IMR-90 (cell line): ENCODE data around the gene URB1. TPM values are rescaled to one million over a fixed set of nuclear protein-coding genes. Genes with fewer than 3 reads are reported as not detected.

Experiments used
- ATAC-seq: fragments of 200-7000 bp; cut with Tn5 transposase; 2 replicates; pipeline ENCODE4 v1.9.1; 2020; ENCODE audit warnings: low read depth, mild to moderate bottlenecking, moderate library complexity
- BruUV-seq: library from RNA; stranded (reverse); fragments of 400-500 nt; replicated peaks from 2 replicates; lab custom pipeline; 2021; lab: Mats Ljungman, UMichigan
- CTCF ChIA-PET: fragments of 300-600 bp; formaldehyde crosslinking; extraction: SDS; loops from one replicate; lab custom pipeline; 2021; ENCODE audit warnings: antibody characterized with exemption; lab: Yijun Ruan, JAX
- POLR2A ChIA-PET: fragments of 300-600 bp; sonication (Branson Sonifier 250); formaldehyde crosslinking; loops from one replicate; lab custom pipeline; 2022; ENCODE audit warnings: antibody characterized with exemption; ENCODE audit not compliant: unreplicated experiment; lab: Charles Lee
- DNase-seq: peaks from one replicate; pipeline ENCODE4 v3.0.0; 2013
- H2AFZ ChIP-seq: replicated peaks from 2 replicates; pipeline ENCODE3; 2013; ENCODE audit warnings: low read length, mild to moderate bottlenecking; ENCODE audit not compliant: poor library complexity
- H2AK5ac ChIP-seq: 2 replicates; pipeline ENCODE4 v1.6.1; 2013; ENCODE audit warnings: low read depth, low read length, inconsistent platforms
- H2AK9ac ChIP-seq: replicated peaks from 2 replicates; pipeline ENCODE3; 2013; ENCODE audit warnings: mild to moderate bottlenecking, low read depth, low read length, moderate library complexity; ENCODE audit not compliant: poor library complexity
- H2BK120ac ChIP-seq: 2 replicates; pipeline ENCODE4 v1.6.1; 2013; ENCODE audit warnings: low read depth, low read length, inconsistent platforms
- H2BK15ac ChIP-seq: 3 replicates; pipeline ENCODE4 v1.6.1; 2013; ENCODE audit warnings: low read depth, low read length, inconsistent platforms
- H2BK20ac ChIP-seq: 2 replicates; pipeline ENCODE4 v1.6.1; 2013; ENCODE audit warnings: low read depth, mild to moderate bottlenecking, inconsistent platforms, low read length, moderate library complexity
- H2BK5ac ChIP-seq: 2 replicates; pipeline ENCODE4 v1.6.1; 2013; ENCODE audit warnings: mild to moderate bottlenecking, low read depth, low read length, inconsistent platforms; ENCODE audit not compliant: poor library complexity, severe bottlenecking
- H3K14ac ChIP-seq: replicated peaks from 2 replicates; pipeline ENCODE4 v1.6.1; 2013; ENCODE audit warnings: low read depth, low read length, inconsistent platforms
- H3K18ac ChIP-seq: 2 replicates; pipeline ENCODE4 v1.6.1; 2013; ENCODE audit warnings: low read depth, low read length, control low read depth
- H3K23ac ChIP-seq: 2 replicates; pipeline ENCODE4 v1.6.1; 2013; ENCODE audit warnings: low read depth, low read length, inconsistent platforms
- H3K27ac ChIP-seq: 2 replicates; pipeline ENCODE4 v1.5.1; 2013; ENCODE audit warnings: mild to moderate bottlenecking, control low read depth, low read length; ENCODE audit not compliant: insufficient read depth
- H3K27me3 ChIP-seq: 2 replicates; pipeline ENCODE4 v1.6.1; 2013; ENCODE audit warnings: low read length; ENCODE audit not compliant: control insufficient read depth, insufficient read depth
- H3K36me3 ChIP-seq: 2 replicates; pipeline ENCODE4 v1.6.1; 2013; ENCODE audit warnings: low read length, mixed read lengths; ENCODE audit not compliant: control insufficient read depth, insufficient read depth
- H3K4ac ChIP-seq: 2 replicates; pipeline ENCODE4 v1.6.1; 2013; ENCODE audit warnings: low read depth, low read length, inconsistent platforms
- H3K4me1 ChIP-seq: 2 replicates; pipeline ENCODE4 v1.6.1; 2013; ENCODE audit warnings: low read length, mixed read lengths; ENCODE audit not compliant: control insufficient read depth, insufficient read depth
- H3K4me2 ChIP-seq: 2 replicates; pipeline ENCODE4 v1.6.1; 2013; ENCODE audit warnings: low read depth, mild to moderate bottlenecking, control low read depth, low read length, moderate library complexity
- H3K4me3 ChIP-seq: 2 replicates; pipeline ENCODE4 v1.5.1; 2013; ENCODE audit warnings: low read depth, mild to moderate bottlenecking, control low read depth, low read length, moderate library complexity; ENCODE audit not compliant: insufficient read depth
- H3K56ac ChIP-seq: 2 replicates; pipeline ENCODE4 v1.6.1; 2013; ENCODE audit warnings: low read length, inconsistent platforms; ENCODE audit not compliant: insufficient read depth; ENCODE audit errors: extremely low read depth
- H3K79me1 ChIP-seq, 2 experiments: 2 replicates each; pipeline ENCODE4 v1.6.1; 2013; ENCODE audit warnings: low read length in 2 of 2, inconsistent platforms in 1 of 2, low read depth in 1 of 2
- H3K9ac ChIP-seq: 2 replicates; pipeline ENCODE4 v1.6.1; 2013; ENCODE audit warnings: low read depth, low read length, control low read depth
- H3K9me1 ChIP-seq: 2 replicates; pipeline ENCODE4 v1.6.1; 2013; ENCODE audit warnings: low read length, inconsistent platforms; ENCODE audit not compliant: insufficient read depth
- H3K9me3 ChIP-seq: 2 replicates; pipeline ENCODE4 v1.6.1; 2013; ENCODE audit warnings: low read length; ENCODE audit not compliant: control insufficient read depth, insufficient read depth
- H4K20me1 ChIP-seq: 2 replicates; pipeline ENCODE4 v1.6.1; 2013; ENCODE audit warnings: low read length, inconsistent platforms; ENCODE audit not compliant: insufficient read depth
- H4K5ac ChIP-seq: 2 replicates; pipeline ENCODE4 v1.6.1; 2013; ENCODE audit warnings: mild to moderate bottlenecking, low read depth, low read length, control low read depth
- H4K8ac ChIP-seq, 2 experiments: 2 replicates each; pipeline ENCODE4 v1.6.1; 2013; ENCODE audit warnings: low read depth in 2 of 2, low read length in 2 of 2, control low read depth in 1 of 2, inconsistent platforms in 1 of 2
- H4K91ac ChIP-seq: 2 replicates; pipeline ENCODE4 v1.6.1; 2013; ENCODE audit warnings: low read depth, low read length, inconsistent platforms; ENCODE audit not compliant: insufficient read depth
- BHLHE40 ChIP-seq: fragments of 150-350 bp; IDR thresholded peaks from 2 replicates; pipeline ENCODE4 v1.6.1; 2016; ENCODE audit warnings: mild to moderate bottlenecking, low read depth, low read length
- RAD21 ChIP-seq: IDR thresholded peaks from 2 replicates; pipeline ENCODE4 v1.6.1; 2012; ENCODE audit warnings: low read length, improper control_type of control experiment
- WGBS, 2 experiments: methylation state at CpG; one replicate each; pipeline versions ENCODE4 v1.1.5 to v1.1.7; 2013; ENCODE audit warnings: missing lambda C conversion rate in 2 of 2; ENCODE audit not compliant: insufficient read length in 1 of 2; ENCODE audit errors: extremely low coverage in 2 of 2; 5-methylcytosine and 5-hydroxymethylcytosine counted together
- dilution Hi-C: fragments of 300-500 bp; cut with HindIII; formaldehyde crosslinking; loops from one replicate; pipeline ENCODE4 v1.14.3; 2018; ENCODE audit warnings: low sequenced_read_pairs; ENCODE audit not compliant: unreplicated experiment
- in situ Hi-C: fragments of 300-500 bp; cut with MboI; formaldehyde crosslinking; loops from 3 replicates; pipeline ENCODE4 v1.14.3; 2019; ENCODE audit warnings: low sequenced_read_pairs, inconsistent platforms, mixed read lengths
- intact Hi-C: fragments of 100-400 bp; cut with micrococcal nuclease; formaldehyde crosslinking; loops from 2 replicates; pipeline ENCODE4 v1.10.0; 2022
- polyA plus RNA-seq, 3 experiments: library from polyadenylated mRNA; depleted of rRNA; stranded (reverse); fragments of >200 nt; gene quantifications; 2 replicates each; pipeline ENCODE4 v1.2.3, GENCODE V29; 2012; ENCODE audit warnings: low replicate concordance in 1 of 3
- total RNA-seq: library from RNA; depleted of rRNA; stranded (reverse); fragments of >200 nt; gene quantifications from 2 replicates; pipeline ENCODE4 v1.2.3, GENCODE V29; 2012

Gene URB1
- total and polyA plus RNA-seq, 2 of the 4 experiments (the other 2 are of a cell fraction) = 9.2 to 12.7 TPM

DNA sequence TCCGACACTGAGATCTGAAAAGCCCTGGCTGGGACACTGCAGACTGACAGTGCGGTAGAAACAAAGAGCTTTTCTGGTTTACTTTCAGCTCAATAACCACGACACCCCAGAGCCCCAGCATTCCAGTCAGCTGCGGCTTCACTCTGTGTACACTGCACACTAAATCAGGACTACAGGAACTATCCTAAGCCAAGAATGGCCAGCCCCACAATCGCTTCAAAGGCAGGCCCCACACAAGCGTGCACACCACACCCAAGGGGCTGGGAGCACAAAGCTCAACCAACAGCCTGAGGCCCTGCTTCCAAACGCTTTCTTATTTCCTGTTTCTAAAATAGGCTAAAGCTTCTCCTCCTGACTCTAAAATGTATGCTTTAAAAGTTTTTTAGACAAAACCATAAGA, 28.4 kb downstream of the URB1 start:
- no peaks in the 10 kb centered on the region for H4K20me1 ChIP-seq
- H3K9me3 ChIP-seq = no peaks in the 10 kb centered on the region
- no peak overlapping the region for H2AFZ ChIP-seq
- no peak overlapping the region for H2AK5ac ChIP-seq
- H3K9ac ChIP-seq = no peak overlapping the region
- no peak overlapping the region for H2BK120ac ChIP-seq
- no peak overlapping the region for H2AK9ac ChIP-seq
- H3K9me1 ChIP-seq = no peaks in the 10 kb centered on the region
- intact Hi-C loops (no loop called here), dilution Hi-C loops (no loop called here), in situ Hi-C loops (no loop called here)
- H4K91ac ChIP-seq = no peak overlapping the region
- no peak overlapping the region for H4K5ac ChIP-seq
- H2BK5ac ChIP-seq = no peak overlapping the region
- H3K79me1 ChIP-seq = peaks cover 10 to 15% of the 10 kb centered on the region in 2 experiments
- peaks cover 4% of the 10 kb centered on the region; the same call in 1 of the 2 replicates for H3K4me1 ChIP-seq
- no peak overlapping the region for H3K56ac ChIP-seq
- H3K4me2 ChIP-seq = no peak overlapping the region
- ChIA-PET POLR2A (no interaction called here), CTCF (interaction anchor here (0.6 kb wide), 2 partner anchors 85 to 594 kb away, joined by 3 to 4 read pairs; partner anchors contain the start of gene MIS18A)
- H4K8ac ChIP-seq = no peak overlapping the region
- no peak overlapping the region for H3K4me3 ChIP-seq
- H3K36me3 ChIP-seq = peaks cover 72% of the 10 kb centered on the region
- no peak overlapping the region for H3K23ac ChIP-seq
- no peak overlapping the region for H2BK20ac ChIP-seq
- H3K14ac ChIP-seq = no peak overlapping the region
- H3K18ac ChIP-seq = no peak overlapping the region
- 82% methylated on average over 2 of the region's 7 CpGs; no CpG with 5 or more reads in 1 of the 2 experiments for WGBS, 2 experiments
- no peak for ATAC-seq
- no TSS peak for BruUV-seq
- no peaks in the 10 kb centered on the region for H3K27me3 ChIP-seq
- H2BK15ac ChIP-seq = no peak overlapping the region
- no peak for TF ChIP-seq BHLHE40
- TF ChIP-seq RAD21 = no peak
- no peak for DNase-seq
- no peak overlapping the region for H3K27ac ChIP-seq
- no peak overlapping the region for H3K4ac ChIP-seq
